Measurements from ENCODE around the gene XRCC4.

GRCh38 chr5:83099445-83099844 lies 22.1 kb downstream of the XRCC4 start:
- no peak for TF ChIP-seq GATA2 (IDR thresholded peaks at IDR 0.05; ENCODE audit: low read depth, low read length)
- no peak for TF ChIP-seq GATA3 (IDR thresholded peaks at IDR 0.05; ENCODE audit: low read depth, low read length)
